Calu3 (cell line): ENCODE measurements around the gene DLGAP1. TPM values are rescaled to one million over a fixed set of nuclear protein-coding genes. Genes with fewer than 3 reads are reported as not detected.

ENCODE experiments used
- BruUV-seq: library from RNA; stranded (reverse); fragments of 400-500 nt; replicated peaks from 2 replicates; lab custom pipeline; 2021; lab: Mats Ljungman, UMichigan
- CTCF ChIA-PET: fragments of 300-600 bp; sonication (Branson Sonifier 250); formaldehyde crosslinking; loops from one replicate; lab custom pipeline; 2022; ENCODE audit warnings: antibody characterized with exemption; lab: Charles Lee
- DNase-seq: peaks from one replicate; pipeline ENCODE4 v3.0.0; 2022
- H3K27ac Mint-ChIP-seq: one replicate; pipeline ENCODE4 v1.8.0; 2022; ENCODE audit warnings: mixed read lengths; ENCODE audit not compliant: unreplicated experiment
- H3K27me3 Mint-ChIP-seq: one replicate; pipeline ENCODE4 v1.8.0; 2022; ENCODE audit warnings: mixed read lengths; ENCODE audit not compliant: unreplicated experiment
- H3K36me3 Mint-ChIP-seq: one replicate; pipeline ENCODE4 v1.8.0; 2022; ENCODE audit warnings: mild to moderate bottlenecking, moderate library complexity, mixed read lengths; ENCODE audit not compliant: insufficient read depth, unreplicated experiment
- H3K4me1 Mint-ChIP-seq: one replicate; pipeline ENCODE4 v1.8.0; 2022; ENCODE audit warnings: mild to moderate bottlenecking, low read depth, mixed read lengths; ENCODE audit not compliant: unreplicated experiment
- H3K4me3 Mint-ChIP-seq: one replicate; pipeline ENCODE4 v1.8.0; 2022; ENCODE audit warnings: mild to moderate bottlenecking, low read depth, moderate library complexity, mixed read lengths; ENCODE audit not compliant: unreplicated experiment
- H3K9me3 Mint-ChIP-seq: one replicate; pipeline ENCODE4 v1.8.0; 2022; ENCODE audit warnings: low read depth, mixed read lengths; ENCODE audit not compliant: unreplicated experiment
- CTCF ChIP-seq: fragments of 200-600 bp; IDR thresholded peaks from one replicate; pipeline ENCODE4 v1.8.0; 2022; ENCODE audit warnings: antibody characterized with exemption; ENCODE audit not compliant: unreplicated experiment
- intact Hi-C: fragments of 100-400 bp; cut with micrococcal nuclease; formaldehyde crosslinking; loops from one replicate; pipeline ENCODE4 v1.10.0; 2022; ENCODE audit not compliant: unreplicated experiment
- total RNA-seq: library from RNA; stranded (reverse); gene quantifications from 2 replicates; pipeline ENCODE4 v1.2.3, GENCODE V29; 2022

The DLGAP1 gene
- total RNA-seq, 1 experiment from 2014 or later: 9.0 TPM

- Mint-ChIP-seq H3K36me3 (peaks cover 60% of the 10 kb centered on the region), H3K27ac (no peak overlapping the region), H3K27me3 (no peaks in the 10 kb centered on the region), H3K4me3 (no peak overlapping the region), H3K9me3 (no peaks in the 10 kb centered on the region), H3K4me1 (peaks cover 35% of the 10 kb centered on the region)
- intact Hi-C loops: no loop called here
- CTCF ChIA-PET: interaction anchor here (1.1 kb wide), 1 partner anchor 13 kb away, joined by 3 read pairs; no protein-coding TSS in a partner anchor
- no TSS peak for BruUV-seq
- no peak for DNase-seq
- TF ChIP-seq CTCF: no peak
Observed at GRCh38 chr18:3598581-3598980, 856.5 kb downstream of the DLGAP1 start.

- H3K4me1 Mint-ChIP-seq: peaks cover 44% of the 10 kb centered on the region
- peak overlapping the region; percentile 99 for H3K27ac Mint-ChIP-seq
- H3K27me3 Mint-ChIP-seq: no peaks in the 10 kb centered on the region
- intact Hi-C loops: no loop called here
- H3K36me3 Mint-ChIP-seq: peaks cover 65% of the 10 kb centered on the region
- no peak for TF ChIP-seq CTCF
- CTCF ChIA-PET: interaction anchor here (0.5 to 1.1 kb wide), 3 partner anchors 12 to 316 kb away, joined by 3 to 9 read pairs (median 5); no protein-coding TSS in a partner anchor
- DNase-seq: no peak
- peak overlapping the region; percentile 80 for H3K4me3 Mint-ChIP-seq
- no peaks in the 10 kb centered on the region for H3K9me3 Mint-ChIP-seq
- no TSS peak for BruUV-seq
Observed at GRCh38 chr18:3597409-3598357, 857.4 kb downstream of the DLGAP1 start.

GRCh38 chr18:3596637-3597384 lies 858.3 kb downstream of the DLGAP1 start:
- peak; percentile 70 for DNase-seq
- no TSS peak for BruUV-seq
- TF ChIP-seq CTCF: peak; percentile 17
- intact Hi-C loops: no loop called here
- CTCF ChIA-PET: interaction anchor here (0.5 to 3.4 kb wide), 5 partner anchors 27 to 315 kb away, joined by 3 to 52 read pairs (median 5); no protein-coding TSS in a partner anchor
- H3K9me3 Mint-ChIP-seq: no peaks in the 10 kb centered on the region
- peaks cover 50% of the 10 kb centered on the region for H3K4me1 Mint-ChIP-seq
- H3K27me3 Mint-ChIP-seq: no peaks in the 10 kb centered on the region
- H3K27ac Mint-ChIP-seq: peak overlapping the region; percentile 99
- H3K4me3 Mint-ChIP-seq: peak overlapping the region; percentile 80
- peaks cover 65% of the 10 kb centered on the region for H3K36me3 Mint-ChIP-seq

- intact Hi-C loops: no loop called here
- BruUV-seq: no TSS peak
- CTCF ChIA-PET: interaction anchor here (0.9 to 3.4 kb wide), 8 partner anchors 28 to 314 kb away, joined by 3 to 52 read pairs (median 8); no protein-coding TSS in a partner anchor
- no peak for TF ChIP-seq CTCF
- H3K4me1 Mint-ChIP-seq: peaks cover 55% of the 10 kb centered on the region
- no peaks in the 10 kb centered on the region for H3K9me3 Mint-ChIP-seq
- H3K27ac Mint-ChIP-seq: peak overlapping the region; percentile 99
- H3K36me3 Mint-ChIP-seq: peaks cover 65% of the 10 kb centered on the region
- peak overlapping the region; percentile 80 for H3K4me3 Mint-ChIP-seq
- H3K27me3 Mint-ChIP-seq: no peaks in the 10 kb centered on the region
- DNase-seq: no peak
Observed at GRCh38 chr18:3596324-3596636, 858.8 kb downstream of the DLGAP1 start.
